Ishikawa (cell line): ENCODE results near the gene C15orf61.

Experiments
- CEBPB ChIP-seq: IDR thresholded peaks from 2 replicates; pipeline ENCODE4 v1.6.1; 2012
- CREB1 ChIP-seq: IDR thresholded peaks from 2 replicates; pipeline ENCODE4 v1.6.1; 2012; ENCODE audit warnings: low read depth
- EGR1 ChIP-seq: IDR thresholded peaks from 2 replicates; pipeline ENCODE4 v1.6.1; 2012
- EP300 ChIP-seq: IDR thresholded peaks from 2 replicates; pipeline ENCODE4 v1.6.1; 2012; ENCODE audit warnings: borderline replicate concordance
- FOXM1 ChIP-seq: IDR thresholded peaks from 2 replicates; pipeline ENCODE4 v1.6.1; 2012; ENCODE audit warnings: low read depth, borderline replicate concordance
- MAX ChIP-seq: IDR thresholded peaks from 2 replicates; pipeline ENCODE4 v1.6.1; 2012
- NFIC ChIP-seq: IDR thresholded peaks from 2 replicates; pipeline ENCODE4 v1.6.1; 2012
- RAD21 ChIP-seq: IDR thresholded peaks from 2 replicates; pipeline ENCODE4 v1.6.1; 2012; ENCODE audit warnings: low read depth
- REST ChIP-seq: IDR thresholded peaks from 2 replicates; pipeline ENCODE4 v1.6.1; 2012; ENCODE audit warnings: low read depth, mild to moderate bottlenecking
- TAF1 ChIP-seq: IDR thresholded peaks from 2 replicates; pipeline ENCODE4 v1.6.1; 2012; ENCODE audit warnings: low read depth, mild to moderate bottlenecking
- TCF12 ChIP-seq: IDR thresholded peaks from 2 replicates; pipeline ENCODE4 v1.6.1; 2012; ENCODE audit warnings: low read depth
- TEAD4 ChIP-seq: IDR thresholded peaks from 2 replicates; pipeline ENCODE4 v1.6.1; 2012
- YY1 ChIP-seq: IDR thresholded peaks from 2 replicates; pipeline ENCODE4 v1.6.1; 2012; ENCODE audit warnings: low read depth
- ZBTB7A ChIP-seq: IDR thresholded peaks from 2 replicates; pipeline ENCODE4 v1.6.1; 2012; ENCODE audit warnings: low read depth
- TF ChIP-seq, protein P1 (sequence below): IDR thresholded peaks from 2 replicates; pipeline ENCODE4 v1.6.1; 2012

Gene C15orf61

DNA sequence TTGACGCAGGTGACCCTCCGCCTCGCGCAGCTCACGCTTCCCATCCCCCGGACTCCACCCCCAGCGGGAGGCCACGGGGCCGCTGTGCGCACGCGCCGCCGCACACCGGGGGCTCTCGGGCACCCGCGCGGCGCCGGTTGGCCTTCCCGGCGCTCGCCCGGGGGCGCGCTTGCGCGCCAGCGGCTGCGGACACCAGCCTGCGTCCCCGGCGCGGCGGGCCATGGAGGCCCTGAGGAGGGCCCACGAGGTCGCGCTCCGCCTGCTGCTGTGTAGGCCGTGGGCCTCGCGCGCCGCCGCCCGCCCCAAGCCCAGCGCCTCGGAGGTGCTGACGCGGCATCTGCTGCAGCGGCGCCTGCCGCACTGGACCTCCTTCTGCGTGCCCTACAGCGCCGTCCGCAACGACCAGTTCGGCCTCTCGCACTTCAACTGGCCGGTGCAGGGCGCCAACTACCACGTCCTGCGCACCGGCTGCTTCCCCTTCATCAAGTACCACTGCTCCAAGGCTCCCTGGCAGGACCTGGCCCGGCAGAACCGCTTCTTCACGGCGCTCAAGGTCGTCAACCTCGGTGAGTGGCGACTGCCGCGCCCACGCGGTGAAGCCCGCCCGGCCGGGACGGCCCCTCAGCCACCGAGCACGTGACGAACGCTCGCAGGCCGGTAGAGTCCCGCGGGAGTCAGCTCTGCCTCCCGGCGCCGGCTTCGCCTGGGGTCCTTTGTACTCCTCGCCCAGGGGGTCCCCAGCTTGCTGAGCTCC, at the start of gene C15orf61:
Gene C15orf61, plus strand, starts transcription at position 103 of the 754 bp plus-strand sequence. Its CDS starts 118 bp downstream, at position 221.
- no peak for TF ChIP-seq CEBPB
- peak; percentile 36; the same call in 1 of the 2 replicates for TF ChIP-seq TAF1
- TF ChIP-seq REST = no peak
- no peak for TF ChIP-seq FOXM1
- TF ChIP-seq ZBTB7A = no peak; the same call in 1 of the 2 replicates
- TF ChIP-seq CREB1 = no peak
- TF ChIP-seq, protein P1, sequence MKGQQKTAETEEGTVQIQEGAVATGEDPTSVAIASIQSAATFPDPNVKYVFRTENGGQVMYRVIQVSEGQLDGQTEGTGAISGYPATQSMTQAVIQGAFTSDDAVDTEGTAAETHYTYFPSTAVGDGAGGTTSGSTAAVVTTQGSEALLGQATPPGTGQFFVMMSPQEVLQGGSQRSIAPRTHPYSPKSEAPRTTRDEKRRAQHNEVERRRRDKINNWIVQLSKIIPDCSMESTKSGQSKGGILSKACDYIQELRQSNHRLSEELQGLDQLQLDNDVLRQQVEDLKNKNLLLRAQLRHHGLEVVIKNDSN = peak; percentile 92
- no peak; the same call in none of the 2 replicates for TF ChIP-seq EGR1
- 0 out of 2 replicates have a peak, but pooled peaks have one; percentile 3 for TF ChIP-seq EP300
- peak; percentile 60 for TF ChIP-seq YY1
- TF ChIP-seq MAX = peak; percentile 98
- TF ChIP-seq NFIC = no peak; the same call in 1 of the 2 replicates
- peak; percentile 61; the same call in 1 of the 2 replicates for TF ChIP-seq TCF12
- TF ChIP-seq RAD21 = no peak
- no peak for TF ChIP-seq TEAD4

DNA sequence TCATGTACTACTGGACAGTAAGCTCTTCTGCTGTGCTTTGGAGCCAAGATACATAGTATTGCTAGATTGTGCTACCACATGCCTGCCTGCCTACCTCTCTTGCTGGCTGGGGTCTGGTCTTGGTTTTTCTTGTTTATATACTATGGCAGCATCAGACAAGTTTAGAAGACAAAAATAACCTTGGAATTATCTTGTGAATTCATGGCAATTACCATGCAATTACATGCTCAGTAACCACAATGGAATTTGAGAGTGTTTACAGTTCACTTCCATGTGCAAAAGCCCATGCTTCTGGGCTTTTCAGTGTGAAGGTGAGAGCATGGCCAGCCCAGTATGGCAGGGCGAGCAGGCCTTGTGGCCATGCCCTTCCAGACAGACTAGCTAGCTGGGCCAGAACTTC, 48.0 kb upstream of the C15orf61 start:
- TF ChIP-seq REST = no peak
- TF ChIP-seq TCF12 = no peak
- TF ChIP-seq FOXM1 = no peak

GRCh38 chr15:67474405-67475110, 46.4 kb upstream of the C15orf61 start:
- TF ChIP-seq RAD21 = no peak
- no peak for TF ChIP-seq YY1
- no peak for TF ChIP-seq TAF1
- TF ChIP-seq MAX = no peak
- no peak for TF ChIP-seq NFIC
- TF ChIP-seq CREB1 = no peak
- no peak for TF ChIP-seq REST
- TF ChIP-seq, protein P1 = no peak
- no peak for TF ChIP-seq FOXM1
- TF ChIP-seq EGR1 = no peak
- no peak for TF ChIP-seq EP300
- no peak for TF ChIP-seq CEBPB
- TF ChIP-seq TEAD4 = no peak
